SK-N-SH (cell line): ENCODE results near the gene POU6F2. TPM values are rescaled to one million over a fixed set of nuclear protein-coding genes. Genes with fewer than 3 reads are reported as not detected.

Experiments used
- CTCF ChIA-PET: fragments of 300-600, 350-600 bp; formaldehyde crosslinking; extraction: SDS; loops from one replicate; lab custom pipeline; 2021; lab: Yijun Ruan, JAX
- POLR2A ChIA-PET: fragments of 350-600 bp; sonication (Branson Sonifier 250); formaldehyde crosslinking; extraction: SDS; loops from one replicate; lab custom pipeline; 2020; ENCODE audit warnings: antibody characterized with exemption, inconsistent platforms; lab: Yijun Ruan, JAX
- DNase-seq: peaks from one replicate; pipeline ENCODE4 v3.0.0; 2012
- H2AFZ ChIP-seq: fragments of 200-600 bp; sonication (generic); 2 replicates; pipeline ENCODE4 v1.8.1; 2016; ENCODE audit warnings: antibody characterized with exemption, mild to moderate bottlenecking, low read depth
- H3F3A ChIP-seq: fragments of 200-600 bp; sonication (generic); replicated peaks from 2 replicates; pipeline ENCODE3; 2016; ENCODE audit warnings: antibody characterized with exemption, mild to moderate bottlenecking; ENCODE audit not compliant: insufficient read depth
- H3K27ac ChIP-seq, 2 experiments: fragments of 200-500 bp in 1 of 2; fragments of 200-600 bp in 1 of 2; sonication (Bioruptor generic) in 1 of 2; sonication (generic), shearing (Covaris generic) in 1 of 2; 2 replicates each; pipeline versions ENCODE4 v1.5.1 to v1.6.1; 2014 to 2016; ENCODE audit warnings: low read depth in 2 of 2, inconsistent platforms in 1 of 2, low read length in 1 of 2, mild to moderate bottlenecking in 1 of 2, mixed read lengths in 1 of 2
- H3K27me3 ChIP-seq: fragments of 200-600 bp; sonication (generic), shearing (Covaris generic); 2 replicates; pipeline ENCODE4 v1.6.1; 2016; ENCODE audit warnings: mixed run types; ENCODE audit not compliant: insufficient read depth
- H3K36me3 ChIP-seq, 2 experiments: fragments of 200-500 bp in 1 of 2; fragments of 200-600 bp in 1 of 2; sonication (Bioruptor generic) in 1 of 2; sonication (generic) in 1 of 2; replicated peaks in 1 of 2; 2 replicates each; pipeline versions ENCODE3 to v1.5.1; 2014 to 2016; ENCODE audit warnings: low read length in 1 of 2, mild to moderate bottlenecking in 1 of 2; ENCODE audit not compliant: insufficient read depth in 2 of 2, control insufficient read depth in 1 of 2
- H3K4me1 ChIP-seq, 2 experiments: fragments of 200-500 bp in 1 of 2; fragments of 200-600 bp in 1 of 2; sonication (Bioruptor generic) in 1 of 2; sonication (generic), shearing (Covaris generic) in 1 of 2; 2 replicates each; pipeline versions ENCODE4 v1.5.1 to v1.6.1; 2014 to 2016; ENCODE audit warnings: low read depth in 1 of 2, low read length in 1 of 2, mixed run types in 1 of 2; ENCODE audit not compliant: insufficient read depth in 2 of 2, control insufficient read depth in 1 of 2
- H3K4me2 ChIP-seq: fragments of 200-600 bp; sonication (generic), shearing (Covaris generic); 2 replicates; pipeline ENCODE4 v1.6.1; 2017; ENCODE audit warnings: mixed run types
- H3K4me3 ChIP-seq, 2 experiments: fragments of 200-500 bp in 1 of 2; fragments of 200-600 bp in 1 of 2; sonication (Bioruptor generic) in 1 of 2; sonication (generic), shearing (Covaris generic) in 1 of 2; 2 replicates each; pipeline versions ENCODE4 v1.5.1 to v1.8.1; 2014 to 2016; ENCODE audit warnings: low read depth in 2 of 2, inconsistent platforms in 1 of 2, low read length in 1 of 2, mild to moderate bottlenecking in 1 of 2, mixed read lengths in 1 of 2, moderate library complexity in 1 of 2
- H3K79me2 ChIP-seq: fragments of 200-600 bp; sonication (generic); 2 replicates; pipeline ENCODE4 v1.8.1; 2017; ENCODE audit warnings: mild to moderate bottlenecking; ENCODE audit not compliant: insufficient read depth
- H3K9ac ChIP-seq: fragments of 200-600 bp; sonication (generic); 2 replicates; pipeline ENCODE4 v1.6.1; 2017; ENCODE audit warnings: mixed run types
- H3K9me2 ChIP-seq: fragments of 200-600 bp; sonication (generic); 2 replicates; pipeline ENCODE4 v1.6.1; 2017; ENCODE audit warnings: mixed run types
- H3K9me3 ChIP-seq: fragments of 200-600 bp; sonication (generic); 2 replicates; pipeline ENCODE4 v1.6.1; 2017; ENCODE audit warnings: mixed run types, mild to moderate bottlenecking, moderate library complexity
- H4K20me1 ChIP-seq: fragments of 200-600 bp; sonication (generic); 2 replicates; pipeline ENCODE4 v1.6.1; 2017; ENCODE audit warnings: mild to moderate bottlenecking, mixed run types; ENCODE audit not compliant: insufficient read depth
- CHD2 ChIP-seq: fragments of 150-350 bp; IDR thresholded peaks from 2 replicates; pipeline ENCODE4 v1.6.1; 2018; ENCODE audit warnings: low read length; ENCODE audit not compliant: partially characterized antibody
- ELF1 ChIP-seq: IDR thresholded peaks from 2 replicates; pipeline ENCODE4 v1.4.0; 2012
- EP300 ChIP-seq, 2 experiments: IDR thresholded peaks; 2 replicates each; pipeline versions ENCODE4 v1.4.0 to v1.6.1; 2012; ENCODE audit warnings: borderline replicate concordance in 1 of 2, low read depth in 1 of 2, low read length in 1 of 2
- EZH2phosphoT487 ChIP-seq: fragments of 200-600 bp; sonication (generic); IDR thresholded peaks from 2 replicates; pipeline ENCODE4 v1.6.1; 2017; ENCODE audit warnings: low read depth, mixed run types, mild to moderate bottlenecking, antibody characterized with exemption, moderate library complexity, borderline replicate concordance
- FOSL2 ChIP-seq: IDR thresholded peaks from 2 replicates; pipeline ENCODE4 v1.4.0; 2012; ENCODE audit warnings: low read depth, mild to moderate bottlenecking, moderate library complexity, borderline replicate concordance
- FOXM1 ChIP-seq: IDR thresholded peaks from 2 replicates; pipeline ENCODE4 v1.4.0; 2012; ENCODE audit warnings: low read depth, mild to moderate bottlenecking
- GABPA ChIP-seq: IDR thresholded peaks from 2 replicates; pipeline ENCODE4 v1.4.0; 2012; ENCODE audit warnings: low read depth, mild to moderate bottlenecking
- GATA2 ChIP-seq: sonication (generic); formaldehyde crosslinking; IDR thresholded peaks from 2 replicates; pipeline ENCODE4 v1.5.0; 2020; ENCODE audit warnings: mild to moderate bottlenecking, missing genetic modification reagents
- MAX ChIP-seq: IDR thresholded peaks from 2 replicates; pipeline ENCODE4 v1.4.0; 2012; ENCODE audit warnings: low read depth
- MEF2A ChIP-seq: IDR thresholded peaks from 2 replicates; pipeline ENCODE4 v1.4.0; 2012; ENCODE audit warnings: low read depth, borderline replicate concordance
- PBX3 ChIP-seq: IDR thresholded peaks from 2 replicates; pipeline ENCODE4; 2012
- RXRA ChIP-seq: IDR thresholded peaks from 2 replicates; pipeline ENCODE4 v1.4.0; 2012; ENCODE audit warnings: low read depth, mild to moderate bottlenecking, borderline replicate concordance
- SIN3A ChIP-seq: IDR thresholded peaks from 2 replicates; pipeline ENCODE4 v1.6.1; 2012; ENCODE audit warnings: low read depth, mild to moderate bottlenecking, low read length, moderate library complexity, borderline replicate concordance
- TAF1 ChIP-seq: IDR thresholded peaks from 2 replicates; pipeline ENCODE4 v1.6.1; 2012; ENCODE audit warnings: low read depth, mild to moderate bottlenecking, low read length, moderate library complexity, borderline replicate concordance
- TCF12 ChIP-seq: IDR thresholded peaks from 2 replicates; pipeline ENCODE4 v1.4.0; 2012
- YY1 ChIP-seq: IDR thresholded peaks from 2 replicates; pipeline ENCODE4 v1.4.0; 2012; ENCODE audit warnings: low read depth, mild to moderate bottlenecking
- ZBTB33 ChIP-seq: IDR thresholded peaks from 2 replicates; pipeline ENCODE4 v1.4.0; 2012; ENCODE audit warnings: low read depth, borderline replicate concordance
- WGBS: methylation state at CpG from one replicate; pipeline ENCODE4 v1.1.6; 2017; ENCODE audit warnings: low lambda C conversion rate; 5-methylcytosine and 5-hydroxymethylcytosine counted together
- polyA plus RNA-seq, 3 experiments: library from polyadenylated mRNA; depleted of rRNA; stranded (reverse); fragments of >200 nt; gene quantifications; 2 replicates each; pipeline ENCODE4 v1.2.3, GENCODE V29; 2012

Gene POU6F2
- polyA plus RNA-seq, 1 of the 3 experiments (the other 2 are of a cell fraction) = under 0.01 TPM

GRCh38 chr7:39202041-39202440 lies 224.3 kb downstream of the POU6F2 start:
- WGBS = 4% methylated on average over 1 of the region's 1 CpG
- ChIA-PET POLR2A (no interaction called here), CTCF (interaction anchor here (1.2 to 1.5 kb wide), 2 partner anchors 11 to 147 kb away, joined by 3 to 4 read pairs; no protein-coding TSS in a partner anchor)
- no peak overlapping the region for H3K27ac ChIP-seq
- H3K36me3 ChIP-seq = no peaks in the 10 kb centered on the region
- DNase-seq = no peak
- TF ChIP-seq SIN3A (no peak), EZH2phosphoT487 (no peak), MAX (no peak), EP300 (IDR thresholded peaks at IDR 0.05; ENCODE audit: borderline replicate concordance in 1 of 2, low read depth in 1 of 2, low read length in 1 of 2) (no peak), MEF2A (no peak), FOXM1 (no peak), YY1 (no peak), PBX3 (no peak), ZBTB33 (no peak), RXRA (no peak), ELF1 (no peak), GATA2 (CRISPR knock-in tag) (no peak), TCF12 (no peak), TAF1 (no peak), GABPA (no peak)
- no peaks in the 10 kb centered on the region for H3K9me3 ChIP-seq
- no peaks in the 10 kb centered on the region for H3K9me2 ChIP-seq
- no peak overlapping the region for H2AFZ ChIP-seq
- H3K4me2 ChIP-seq = no peak overlapping the region
- H3K27me3 ChIP-seq = peaks cover 4% of the 10 kb centered on the region; the same call in 1 of the 2 replicates
- no peaks in the 10 kb centered on the region for H3K4me1 ChIP-seq
- H3K4me3 ChIP-seq = no peak overlapping the region
- H3K9ac ChIP-seq = no peak overlapping the region
- no peaks in the 10 kb centered on the region for H4K20me1 ChIP-seq
- H3F3A ChIP-seq = no peaks in the 10 kb centered on the region
- no peaks in the 10 kb centered on the region for H3K79me2 ChIP-seq

- no peak for TF ChIP-seq CHD2
- TF ChIP-seq GABPA = no peak
- TF ChIP-seq EP300 (IDR thresholded peaks at IDR 0.05; ENCODE audit: borderline replicate concordance in 1 of 2, low read depth in 1 of 2, low read length in 1 of 2) = no peak
- TF ChIP-seq FOSL2 = no peak
- ChIA-PET POLR2A (no interaction called here), CTCF (interaction anchor here (1.1 kb wide), 1 partner anchor 13 kb away, joined by 3 read pairs; no protein-coding TSS in a partner anchor)
- H4K20me1 ChIP-seq = no peaks in the 10 kb centered on the region
- H3K4me1 ChIP-seq = no peaks in the 10 kb centered on the region
- no peaks in the 10 kb centered on the region for H3K79me2 ChIP-seq
- no peak for DNase-seq
- no peak overlapping the region for H3K9ac ChIP-seq
- peaks cover 5% of the 10 kb centered on the region; the same call in 1 of the 2 replicates for H3K27me3 ChIP-seq
- H3K4me2 ChIP-seq = no peak overlapping the region
- H3K9me2 ChIP-seq = no peaks in the 10 kb centered on the region
- no peaks in the 10 kb centered on the region for H3K9me3 ChIP-seq
- WGBS = 14% methylated on average over 6 of the region's 6 CpGs
- no peaks in the 10 kb centered on the region for H3F3A ChIP-seq
- H3K27ac ChIP-seq = no peak overlapping the region
- no peak overlapping the region for H3K4me3 ChIP-seq
- no peaks in the 10 kb centered on the region for H3K36me3 ChIP-seq
- H2AFZ ChIP-seq = no peak overlapping the region
These were observed 232.7 kb downstream of the POU6F2 start for GRCh38 chr7:39210362-39210761.
